ENCODE results near the gene SPRR1A.

DNA sequence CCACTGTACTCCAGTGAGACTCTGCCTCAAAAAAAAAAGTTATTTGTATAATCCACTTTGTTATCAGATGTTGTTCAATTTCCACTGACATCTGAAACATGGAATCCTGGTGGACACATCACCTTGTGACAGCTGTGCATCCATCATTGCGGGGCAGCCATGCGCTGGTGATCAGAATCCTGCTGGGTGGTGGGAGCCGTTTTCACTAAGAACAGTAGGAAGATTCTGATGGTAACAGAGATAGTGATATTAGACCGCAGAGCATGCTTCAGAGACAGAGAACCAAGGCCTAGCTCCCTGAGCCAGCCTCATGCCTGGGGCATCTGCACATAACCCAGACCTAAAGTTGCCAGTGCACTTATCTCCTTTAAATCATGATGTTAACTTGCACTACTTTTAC lies 14.6 kb downstream of the SPRR1A start:
- TF ChIP-seq ZNF557 (CRISPR knock-in tag; IDR thresholded peaks at IDR 0.05) = no peak
- no peak for TF ChIP-seq YY1 (IDR thresholded peaks at IDR 0.05; ENCODE audit: insufficient read depth, insufficient replicate concordance, low read depth, low read length)

Measured in HepG2 (cell line).